Karpas-422 (cell line): ENCODE results near the gene MLLT3. TPM values are rescaled to one million over a fixed set of nuclear protein-coding genes. Genes with fewer than 3 reads are reported as not detected.

Experiments used
- DNase-seq: peaks from one replicate; pipeline ENCODE4 v3.0.0-alpha.2; 2015
- H2AFZ ChIP-seq: fragments of 200-600 bp; sonication (generic); 2 replicates; pipeline ENCODE4 v1.6.1; 2014; ENCODE audit warnings: antibody characterized with exemption, low read length, mixed read lengths
- H3K27ac ChIP-seq: fragments of 200-600 bp; sonication (generic); 2 replicates; pipeline ENCODE4 v1.5.1; 2014; ENCODE audit warnings: mild to moderate bottlenecking, low read length, moderate library complexity
- H3K27me3 ChIP-seq: fragments of 200-600 bp; sonication (generic); 2 replicates; pipeline ENCODE4 v1.6.1; 2014; ENCODE audit warnings: low read length, mixed read lengths
- H3K36me3 ChIP-seq: fragments of 200-600 bp; sonication (generic); 2 replicates; pipeline ENCODE4 v1.6.1; 2014; ENCODE audit warnings: low read length, mixed read lengths; ENCODE audit not compliant: insufficient read depth
- H3K4me1 ChIP-seq: fragments of 200-600 bp; sonication (generic); 2 replicates; pipeline ENCODE4 v1.6.1; 2014; ENCODE audit warnings: mild to moderate bottlenecking, low read length, mixed read lengths
- H3K4me2 ChIP-seq: fragments of 200-600 bp; sonication (generic); 2 replicates; pipeline ENCODE4 v1.6.1; 2014; ENCODE audit warnings: low read length, low read depth, mild to moderate bottlenecking; ENCODE audit not compliant: poor library complexity, severe bottlenecking
- H3K4me3 ChIP-seq: fragments of 200-600 bp; sonication (generic); 2 replicates; pipeline ENCODE4 v1.5.1; 2014; ENCODE audit warnings: mild to moderate bottlenecking, antibody characterized with exemption, low read length, mixed read lengths
- H3K79me2 ChIP-seq: fragments of 200-600 bp; sonication (generic); 2 replicates; pipeline ENCODE4 v1.6.1; 2014; ENCODE audit warnings: mild to moderate bottlenecking, low read length, mixed read lengths
- H3K9ac ChIP-seq: fragments of 200-600 bp; sonication (generic); 2 replicates; pipeline ENCODE4 v1.6.0; 2014; ENCODE audit warnings: low read length
- H3K9me2 ChIP-seq: fragments of 200-600 bp; sonication (generic), shearing (Covaris generic); replicated peaks from 2 replicates; pipeline ENCODE4 v1.6.0; 2014; ENCODE audit warnings: mild to moderate bottlenecking, low read length, moderate library complexity; ENCODE audit not compliant: insufficient read depth
- H3K9me3 ChIP-seq: fragments of 300-700, 200-600 bp; sonication (generic); 2 replicates; pipeline ENCODE4 v1.6.1; 2014; ENCODE audit warnings: low read length, mixed read lengths
- H4K20me1 ChIP-seq: fragments of 200-600 bp; sonication (generic); 2 replicates; pipeline ENCODE4 v1.6.1; 2014; ENCODE audit warnings: mild to moderate bottlenecking, antibody characterized with exemption, low read length, low read depth; ENCODE audit not compliant: insufficient read depth
- total RNA-seq: library from RNA; depleted of rRNA; stranded (reverse); fragments of >200 nt; shearing (Covaris generic); gene quantifications from 2 replicates; pipeline ENCODE4 v1.2.3, GENCODE V29; 2014; ENCODE audit warnings: low replicate concordance

The MLLT3 gene
- total RNA-seq, 1 experiment from 2014 or later: 5.8 TPM

DNA sequence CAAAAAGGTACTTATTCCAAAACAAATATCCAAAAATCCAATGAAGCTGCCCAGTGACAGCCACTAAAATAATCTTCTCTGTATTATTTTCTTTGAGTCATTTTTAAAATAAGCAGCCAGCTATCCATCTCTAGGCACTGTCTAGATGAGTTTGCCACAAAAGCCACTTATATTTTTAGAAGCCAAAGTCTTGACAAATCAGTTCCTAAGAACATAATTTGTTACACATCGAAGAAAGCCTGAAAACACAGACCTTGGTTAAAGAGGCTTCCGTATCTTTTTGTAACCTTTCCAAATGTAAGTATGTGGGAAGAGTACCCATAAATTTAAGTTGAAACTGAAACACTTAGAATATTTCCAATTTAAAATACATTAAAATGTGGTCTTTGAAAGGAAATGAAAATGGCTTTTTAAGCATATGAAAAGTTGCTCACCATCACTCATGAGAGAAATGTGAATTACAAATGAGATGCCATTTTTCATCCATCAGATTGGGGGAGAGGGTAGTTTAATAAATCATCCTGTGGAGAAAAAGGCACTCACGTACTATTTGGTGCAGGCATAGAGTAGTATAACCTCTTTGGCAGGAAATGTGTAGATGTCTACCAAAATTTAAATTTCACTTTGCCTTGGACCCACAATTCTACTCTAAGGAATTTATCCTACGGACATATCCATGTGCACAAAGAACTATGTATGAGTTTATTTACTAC lies 180.4 kb downstream of the MLLT3 start:
- Histone ChIP-seq H3K4me1 (no peaks in the 10 kb centered on the region), H3K9me2 (no peaks in the 10 kb centered on the region), H3K4me2 (no peak overlapping the region), H3K27me3 (no peaks in the 10 kb centered on the region), H3K79me2 (no peaks in the 10 kb centered on the region), H3K4me3 (no peak overlapping the region), H2AFZ (no peak overlapping the region), H3K9me3 (no peaks in the 10 kb centered on the region), H3K36me3 (no peaks in the 10 kb centered on the region), H3K9ac (no peak overlapping the region), H3K27ac (no peak overlapping the region), H4K20me1 (peaks cover 5% of the 10 kb centered on the region; the same call in 1 of the 2 replicates)
- no peak for DNase-seq

GRCh38 chr9:20441166-20441565 lies 181.1 kb downstream of the MLLT3 start:
- Histone ChIP-seq H3K4me2 (no peak overlapping the region), H3K36me3 (no peaks in the 10 kb centered on the region), H3K4me1 (no peaks in the 10 kb centered on the region), H3K9me2 (no peaks in the 10 kb centered on the region), H4K20me1 (peaks cover 5% of the 10 kb centered on the region; the same call in 1 of the 2 replicates), H3K79me2 (no peaks in the 10 kb centered on the region), H3K27me3 (no peaks in the 10 kb centered on the region), H3K9me3 (no peaks in the 10 kb centered on the region), H3K27ac (no peak overlapping the region), H3K4me3 (no peak overlapping the region), H2AFZ (no peak overlapping the region), H3K9ac (no peak overlapping the region)
- DNase-seq: no peak

GRCh38 chr9:20437476-20437875 lies 184.8 kb downstream of the MLLT3 start:
- H3K4me3 ChIP-seq: no peak overlapping the region
- no peaks in the 10 kb centered on the region for H3K27me3 ChIP-seq
- no peak overlapping the region for H2AFZ ChIP-seq
- H3K4me1 ChIP-seq: no peaks in the 10 kb centered on the region
- DNase-seq: no peak
- no peak overlapping the region for H3K9ac ChIP-seq
- no peaks in the 10 kb centered on the region for H3K36me3 ChIP-seq
- H4K20me1 ChIP-seq: peaks cover 3% of the 10 kb centered on the region; the same call in 1 of the 2 replicates
- no peaks in the 10 kb centered on the region for H3K9me3 ChIP-seq
- no peaks in the 10 kb centered on the region for H3K79me2 ChIP-seq
- H3K4me2 ChIP-seq: no peak overlapping the region
- no peaks in the 10 kb centered on the region for H3K9me2 ChIP-seq
- no peak overlapping the region for H3K27ac ChIP-seq

- H3K36me3 ChIP-seq: no peaks in the 10 kb centered on the region
- H3K27me3 ChIP-seq: no peaks in the 10 kb centered on the region
- H3K4me1 ChIP-seq: no peaks in the 10 kb centered on the region
- H3K27ac ChIP-seq: no peak overlapping the region
- no peak overlapping the region for H3K4me2 ChIP-seq
- H3K79me2 ChIP-seq: no peaks in the 10 kb centered on the region
- H3K9me2 ChIP-seq: no peaks in the 10 kb centered on the region
- H4K20me1 ChIP-seq: peaks cover 2% of the 10 kb centered on the region; the same call in 1 of the 2 replicates
- no peak overlapping the region for H2AFZ ChIP-seq
- H3K4me3 ChIP-seq: no peak overlapping the region
- H3K9me3 ChIP-seq: no peaks in the 10 kb centered on the region
- no peak for DNase-seq
- H3K9ac ChIP-seq: no peak overlapping the region
Measured at GRCh38 chr9:20436476-20437195, 185.7 kb downstream of the MLLT3 start.

DNA sequence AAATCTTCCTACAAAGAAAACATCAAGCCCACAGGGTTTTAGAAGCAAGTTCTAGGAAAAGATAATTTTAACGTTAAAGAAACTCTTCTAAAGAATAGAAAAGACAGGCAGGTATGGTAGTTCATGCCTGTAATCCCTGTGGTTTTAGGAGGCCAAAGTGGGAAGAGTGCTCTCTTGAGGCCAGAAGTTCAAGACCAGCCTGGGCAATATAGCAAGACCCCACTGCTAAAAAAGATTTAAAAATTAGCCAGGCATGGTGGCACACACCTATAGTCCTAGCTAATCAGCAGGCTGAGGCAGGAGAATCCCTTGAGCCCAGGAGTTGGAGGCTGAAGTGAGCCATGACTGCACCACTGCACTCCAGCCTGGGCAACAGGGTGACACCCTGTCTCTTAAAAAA lies 193.3 kb downstream of the MLLT3 start:
- Histone ChIP-seq H3K9me2 (no peaks in the 10 kb centered on the region), H3K79me2 (no peaks in the 10 kb centered on the region), H3K27me3 (no peaks in the 10 kb centered on the region)

GRCh38 chr9:20427359-20427758 lies 194.9 kb downstream of the MLLT3 start:
- H3K79me2 ChIP-seq: no peaks in the 10 kb centered on the region
- no peak overlapping the region for H3K9ac ChIP-seq
- no peaks in the 10 kb centered on the region for H3K36me3 ChIP-seq
- H3K4me3 ChIP-seq: no peak overlapping the region
- no peak overlapping the region for H2AFZ ChIP-seq
- no peaks in the 10 kb centered on the region for H3K27me3 ChIP-seq
- no peak overlapping the region for H3K4me2 ChIP-seq
- H3K27ac ChIP-seq: no peak overlapping the region
- H3K4me1 ChIP-seq: no peaks in the 10 kb centered on the region
- no peaks in the 10 kb centered on the region for H3K9me3 ChIP-seq
- no peaks in the 10 kb centered on the region for H3K9me2 ChIP-seq
- H4K20me1 ChIP-seq: peaks cover 4% of the 10 kb centered on the region; the same call in 1 of the 2 replicates
- DNase-seq: no peak

More for the DNA sequence above, 193.3 kb downstream of the MLLT3 start:
- Histone ChIP-seq H3K9me3 (no peaks in the 10 kb centered on the region), H2AFZ (no peak overlapping the region), H3K9ac (no peak overlapping the region), H3K27ac (no peak overlapping the region), H3K36me3 (no peaks in the 10 kb centered on the region), H3K4me3 (no peak overlapping the region), H4K20me1 (peaks cover 4% of the 10 kb centered on the region; the same call in 1 of the 2 replicates), H3K4me2 (no peak overlapping the region), H3K4me1 (no peaks in the 10 kb centered on the region)
- no peak for DNase-seq

DNA sequence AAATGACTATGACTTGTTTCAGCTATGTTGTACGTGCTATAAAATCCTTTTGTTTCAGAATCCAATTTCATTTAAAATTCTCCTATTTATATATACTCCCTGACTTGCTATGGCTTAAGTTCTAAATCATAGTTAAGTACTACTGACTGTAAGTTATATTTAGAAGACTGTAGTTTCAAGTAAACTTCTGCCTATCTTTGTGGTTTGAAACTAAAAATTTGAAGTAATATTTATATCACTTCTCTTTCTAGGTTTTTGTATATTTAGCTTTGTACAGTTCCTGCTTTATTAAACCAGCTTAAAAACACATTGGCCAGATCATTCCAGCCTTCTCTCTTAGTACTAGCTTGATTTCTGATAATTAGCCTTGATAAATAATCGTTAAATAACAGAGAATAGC lies 196.3 kb downstream of the MLLT3 start:
- H4K20me1 ChIP-seq: no peaks in the 10 kb centered on the region
- no peaks in the 10 kb centered on the region for H3K9me3 ChIP-seq
- H3K27me3 ChIP-seq: no peaks in the 10 kb centered on the region
- H3K36me3 ChIP-seq: no peaks in the 10 kb centered on the region
- no peaks in the 10 kb centered on the region for H3K79me2 ChIP-seq
- no peak overlapping the region for H2AFZ ChIP-seq
- no peaks in the 10 kb centered on the region for H3K9me2 ChIP-seq
- H3K9ac ChIP-seq: no peak overlapping the region
- H3K4me2 ChIP-seq: no peak overlapping the region
- H3K4me3 ChIP-seq: no peak overlapping the region
- no peak for DNase-seq
- H3K27ac ChIP-seq: no peak overlapping the region
- H3K4me1 ChIP-seq: no peaks in the 10 kb centered on the region

DNA sequence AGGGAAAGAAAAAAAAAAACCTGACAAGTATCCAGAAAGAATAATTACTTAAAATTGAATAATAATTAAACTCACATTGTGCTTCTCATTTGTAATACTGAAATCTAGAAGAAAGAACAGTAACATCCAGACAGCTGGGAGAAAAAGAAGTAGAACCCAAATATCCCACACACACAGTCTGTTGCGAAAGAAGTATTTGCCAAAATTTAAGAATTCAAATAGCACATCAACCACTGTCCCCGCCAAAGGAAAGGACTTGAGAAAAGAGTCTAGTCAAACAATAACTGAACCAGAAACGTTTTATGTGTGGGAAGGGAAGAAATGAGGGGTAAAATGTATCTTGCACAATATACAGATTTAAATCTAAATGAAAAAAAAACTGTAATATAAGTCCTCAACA lies 202.8 kb downstream of the MLLT3 start:
- no peaks in the 10 kb centered on the region for H3K4me1 ChIP-seq
- no peak for DNase-seq
- no peak overlapping the region for H3K4me2 ChIP-seq
- no peaks in the 10 kb centered on the region for H4K20me1 ChIP-seq
- no peaks in the 10 kb centered on the region for H3K27me3 ChIP-seq
- H3K36me3 ChIP-seq: no peaks in the 10 kb centered on the region
- no peaks in the 10 kb centered on the region for H3K79me2 ChIP-seq
- H2AFZ ChIP-seq: no peak overlapping the region
- H3K9me2 ChIP-seq: no peaks in the 10 kb centered on the region
- no peak overlapping the region for H3K27ac ChIP-seq
- H3K9ac ChIP-seq: no peak overlapping the region
- H3K4me3 ChIP-seq: no peak overlapping the region
- H3K9me3 ChIP-seq: no peaks in the 10 kb centered on the region
